DMS153 treated with DMSO at 0.1 percent for 48 hours (cell line): ENCODE data around the gene XYLT2.
A peak's percentile ranks its signal among the peaks of the same experiment; 100 is the strongest.

Source experiments
- DNase-seq: peaks from one replicate; lab custom pipeline; 2025; ENCODE audit not compliant: unreplicated experiment; lab: John Stamatoyannopoulos, UW

XYLT2 gene

DNA sequence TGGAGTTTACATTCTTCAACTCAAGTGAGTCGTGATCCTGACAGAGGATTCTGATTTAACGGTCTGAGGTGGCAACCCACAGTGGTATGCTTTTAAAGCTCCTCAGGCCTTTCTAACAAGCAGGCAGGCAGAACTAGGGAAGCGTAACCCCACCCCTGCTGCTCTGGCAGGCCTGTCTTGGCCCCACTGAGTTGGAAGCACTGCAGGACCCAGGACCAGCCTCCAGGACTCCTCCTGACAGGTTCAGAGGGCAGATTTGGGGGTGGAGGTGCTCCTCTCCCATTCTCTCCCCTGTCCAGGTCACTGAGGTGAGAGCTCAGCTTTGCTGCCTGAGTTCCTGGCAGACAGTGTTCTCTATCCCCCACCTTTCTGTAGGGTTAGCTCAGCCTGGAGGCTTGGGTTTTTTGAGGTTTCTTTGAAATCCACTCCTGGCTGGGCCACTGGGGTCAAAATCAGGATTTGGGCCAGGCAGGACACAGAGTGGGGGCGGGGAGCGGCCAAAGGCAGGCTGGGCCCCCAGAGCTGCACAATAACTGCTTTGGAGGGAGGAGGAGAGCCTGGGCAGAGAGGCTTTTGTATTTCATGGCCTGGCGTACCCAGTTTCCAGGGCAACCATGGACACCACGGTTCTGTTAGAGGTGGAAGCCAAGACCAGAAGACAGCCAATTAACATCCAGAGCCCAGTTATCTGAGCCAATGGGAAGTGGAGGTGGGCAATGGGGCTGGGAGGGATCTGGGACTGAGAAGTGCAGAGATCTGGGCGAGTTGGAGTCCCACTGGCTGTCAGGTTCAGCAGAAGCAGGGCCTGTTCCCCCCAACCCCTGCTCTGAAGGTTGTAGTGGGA lies 17.5 kb downstream of the XYLT2 start:
- no peak for DNase-seq

DNA sequence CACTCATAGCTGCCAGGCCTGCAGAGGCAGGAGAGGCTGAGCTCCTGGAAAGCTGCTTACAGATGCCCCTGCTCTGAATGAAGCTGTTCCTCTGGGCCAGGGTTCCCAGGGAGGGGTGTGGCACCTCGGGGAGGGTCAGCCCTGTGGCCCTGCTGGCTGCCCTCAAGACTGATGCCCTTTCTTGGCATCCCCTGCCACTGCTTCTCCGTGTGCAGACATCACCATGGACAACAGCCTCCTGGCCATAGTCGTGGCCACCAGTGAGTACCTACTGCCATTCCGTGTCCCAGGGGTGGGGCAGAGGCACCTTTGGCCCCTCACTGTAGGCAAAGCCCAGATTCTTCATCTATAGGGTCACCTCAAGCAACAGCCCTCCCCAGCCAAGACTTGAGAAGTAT lies 18.1 kb downstream of the XYLT2 start:
- no peak for DNase-seq

DNA sequence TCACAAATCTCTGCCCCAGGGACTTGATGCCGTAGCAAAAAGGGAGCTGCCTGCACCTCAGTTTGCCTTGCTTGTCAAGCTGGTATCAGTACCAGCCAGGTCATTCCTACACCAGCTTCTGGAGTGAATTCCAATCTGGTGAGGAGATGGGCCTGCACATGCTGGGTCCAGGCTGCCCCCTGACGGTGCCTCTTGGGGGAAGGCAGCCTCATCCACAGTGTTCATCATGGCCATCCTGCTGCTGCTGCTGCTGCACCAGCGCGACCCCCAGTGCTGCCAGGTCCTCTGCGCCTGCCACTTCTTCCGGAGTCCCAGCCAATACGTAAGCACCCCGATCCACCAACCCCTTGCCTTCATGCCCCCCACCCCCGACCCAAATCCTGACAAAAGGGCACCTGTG lies 18.8 kb downstream of the XYLT2 start:
- no peak for DNase-seq

DNA sequence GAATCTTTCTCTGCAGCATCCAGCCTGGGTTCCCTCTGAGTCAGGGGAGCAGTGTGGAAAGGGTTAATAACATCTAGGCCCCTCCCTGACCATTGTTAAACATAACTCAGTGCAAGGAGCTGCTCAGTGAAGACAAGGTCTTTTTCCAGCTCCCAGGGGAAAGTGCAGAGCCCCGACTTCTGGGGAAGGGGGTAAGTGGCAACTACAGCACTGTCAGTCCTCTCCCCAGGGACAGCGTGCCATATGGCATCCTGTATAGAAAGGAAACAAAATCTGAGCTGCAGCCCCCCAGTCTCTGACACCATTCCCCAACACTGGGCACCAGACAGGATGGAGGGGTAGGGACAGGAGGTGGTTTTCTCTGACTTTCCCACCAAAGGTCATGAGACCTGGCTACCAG lies 19.2 kb downstream of the XYLT2 start:
- no peak for DNase-seq

DNA sequence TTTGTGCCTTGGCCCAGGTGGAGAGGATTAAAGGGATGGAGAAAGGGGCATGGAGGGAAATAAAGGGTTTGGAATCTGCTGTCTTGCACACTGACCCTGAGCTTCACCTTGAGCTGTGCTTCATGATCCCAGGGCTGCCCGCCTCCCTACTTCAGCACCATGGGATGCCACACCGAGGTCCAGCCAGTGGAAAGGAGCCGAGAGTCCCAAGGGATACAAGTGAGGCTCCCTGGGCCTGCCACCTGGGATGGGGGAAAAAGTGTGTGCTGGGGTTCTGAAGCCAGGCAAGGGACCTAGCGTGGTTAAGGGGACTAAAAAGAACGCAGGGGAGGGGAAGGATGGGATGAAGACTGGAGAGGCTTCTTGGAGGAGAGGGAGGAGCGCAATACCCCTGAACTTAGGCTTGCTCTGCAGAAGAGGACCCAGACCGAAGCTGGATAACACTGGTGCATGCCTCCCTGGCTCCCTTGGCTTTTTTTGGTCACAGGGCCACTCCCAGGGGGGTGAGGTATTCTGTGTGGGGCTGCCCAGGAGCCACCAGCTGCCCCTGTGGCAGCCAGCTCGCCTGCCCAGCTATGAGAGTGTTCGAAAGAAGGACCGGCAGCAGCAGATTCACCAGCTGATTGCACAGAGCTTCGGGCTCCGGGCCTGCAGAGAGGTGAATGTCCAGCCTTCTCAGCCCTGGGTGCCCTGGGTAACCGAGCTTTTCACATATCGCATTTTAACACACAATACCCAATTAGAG lies 19.9 kb downstream of the XYLT2 start:
- DNase-seq, result no peak

DNA sequence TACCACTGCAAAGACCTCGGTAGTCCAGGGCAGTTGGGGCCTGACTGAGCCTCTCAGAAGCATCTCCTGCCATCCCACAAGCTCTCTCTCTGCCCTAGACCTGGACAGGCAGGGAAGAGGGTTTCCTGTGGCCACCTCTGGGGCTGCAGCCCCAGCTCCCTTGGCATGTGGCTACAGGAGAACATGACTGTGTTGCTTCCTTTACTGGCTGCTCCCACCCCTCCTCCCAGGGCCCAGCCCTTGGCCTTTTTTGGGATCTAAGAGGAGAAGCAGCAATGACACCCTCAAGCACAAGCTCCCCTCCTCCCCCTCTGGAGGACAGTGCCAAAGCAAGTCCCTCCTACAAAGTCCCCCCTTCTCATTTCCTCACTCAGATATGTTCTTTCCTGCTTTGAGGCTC lies 21.5 kb downstream of the XYLT2 start:
- no peak for DNase-seq

DNA sequence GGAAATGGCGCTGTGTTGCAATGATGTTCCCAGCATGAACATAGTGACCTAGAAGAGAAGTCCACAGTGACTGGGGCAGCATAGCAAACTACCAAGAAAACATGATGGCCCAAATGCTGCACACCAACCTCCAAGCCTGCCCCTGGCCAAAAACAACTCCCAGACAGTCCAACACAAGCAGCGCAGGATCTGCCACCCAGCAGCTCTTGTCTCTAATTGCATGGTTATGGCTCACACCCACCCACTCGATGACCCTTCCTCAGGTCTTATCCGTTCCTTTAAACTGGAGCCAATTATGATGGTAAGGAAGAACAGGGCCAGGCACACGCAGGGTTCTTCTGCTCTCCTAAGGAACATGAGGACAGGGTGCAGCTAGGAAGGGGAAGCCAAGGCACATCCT lies 24.1 kb downstream of the XYLT2 start:
- no peak for DNase-seq

DNA sequence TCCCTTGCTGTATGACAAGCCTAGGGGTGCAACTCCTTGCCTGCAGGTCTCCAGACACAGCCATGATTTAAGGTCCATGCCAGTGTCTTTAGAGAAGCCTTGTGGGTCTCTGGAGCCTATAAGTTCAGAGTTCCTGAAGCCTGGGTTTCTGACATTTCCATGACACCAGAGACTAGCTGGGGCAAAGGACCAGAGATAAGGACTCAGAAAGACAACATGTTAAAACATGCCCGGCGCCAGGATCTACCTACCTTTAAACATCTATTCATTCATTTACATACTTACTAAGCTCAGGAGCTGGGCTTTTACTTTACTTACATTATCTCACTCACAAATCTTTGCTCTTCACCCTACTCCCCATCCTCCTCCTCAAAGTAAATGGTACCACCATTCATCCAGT lies 25.6 kb downstream of the XYLT2 start:
- DNase-seq, result no peak

DNA sequence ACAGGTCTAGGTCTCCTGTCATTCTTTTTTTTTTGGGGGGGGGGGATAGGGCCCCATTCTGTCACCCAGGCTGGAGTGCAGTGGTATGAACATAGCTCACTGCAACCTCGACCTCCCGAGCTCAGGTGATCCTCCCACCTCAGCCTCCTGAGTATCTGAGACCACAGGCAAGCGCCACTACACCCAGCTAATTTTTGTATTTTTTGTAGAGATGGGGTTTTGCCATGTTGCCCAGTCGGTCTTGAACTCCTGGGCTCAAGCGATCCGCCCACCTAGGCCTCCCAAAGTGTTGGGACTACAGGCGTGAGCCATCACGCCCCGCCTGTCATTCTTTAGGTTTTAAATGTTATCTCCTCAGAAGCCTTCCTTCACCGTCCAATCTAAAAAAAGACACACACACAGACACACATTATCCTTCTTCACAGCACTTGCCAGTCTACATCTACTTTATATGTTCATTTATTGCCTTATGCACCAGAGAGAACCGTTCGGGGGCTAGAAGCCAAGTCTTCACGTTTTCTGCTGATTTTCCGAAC lies 26.4 kb downstream of the XYLT2 start:
- DNase-seq, result no peak

DNA sequence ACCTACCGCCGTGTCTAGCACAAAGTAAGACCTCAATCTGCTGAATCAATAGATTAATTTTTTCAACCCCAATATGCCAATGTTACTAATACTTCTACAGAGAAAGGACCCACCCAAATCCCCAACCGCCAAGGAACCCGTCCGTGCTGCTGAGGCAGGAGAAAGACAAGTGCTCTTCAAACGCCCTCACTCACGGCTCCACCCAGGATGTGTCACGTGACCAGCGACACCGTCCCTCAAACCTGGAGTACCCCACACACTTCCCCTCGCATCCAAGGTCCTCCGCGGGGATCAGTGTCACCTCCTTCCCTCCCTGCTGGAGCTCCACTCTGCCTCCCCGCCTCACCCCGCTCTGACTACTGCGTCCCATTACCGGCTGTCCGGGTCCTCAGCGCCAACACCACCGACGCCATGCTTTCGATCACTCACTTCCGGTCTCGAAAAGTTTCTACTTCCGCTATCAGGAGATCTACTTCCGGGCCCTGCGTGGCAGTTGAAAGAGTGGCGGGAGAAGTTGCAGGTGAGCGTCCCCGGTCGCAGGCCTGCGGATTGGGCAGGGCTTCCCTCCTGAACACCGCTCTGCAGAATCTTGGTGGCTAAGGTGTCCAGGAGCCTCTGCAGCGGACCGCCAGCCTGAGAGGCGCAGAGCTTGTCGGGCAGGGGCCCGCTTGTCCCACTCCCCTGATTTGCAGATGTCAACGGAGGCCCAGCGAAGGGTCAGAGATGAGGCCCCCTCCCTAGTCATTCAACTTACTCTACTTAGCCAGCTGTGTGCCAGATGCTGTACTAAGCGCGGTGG lies 27.0 kb downstream of the XYLT2 start, which contains the start of the genes EME1 and MRPL27:
Gene EME1 (plus strand): TSS at position 472 of the 799 bp plus-strand sequence. CDS start 1,980 bp downstream, outside the sequence.
Gene MRPL27 (minus strand): TSS at position 427 of the 799 bp plus-strand sequence. CDS start 14 bp downstream, at position 413.
- peak; percentile 90 for DNase-seq

DNA sequence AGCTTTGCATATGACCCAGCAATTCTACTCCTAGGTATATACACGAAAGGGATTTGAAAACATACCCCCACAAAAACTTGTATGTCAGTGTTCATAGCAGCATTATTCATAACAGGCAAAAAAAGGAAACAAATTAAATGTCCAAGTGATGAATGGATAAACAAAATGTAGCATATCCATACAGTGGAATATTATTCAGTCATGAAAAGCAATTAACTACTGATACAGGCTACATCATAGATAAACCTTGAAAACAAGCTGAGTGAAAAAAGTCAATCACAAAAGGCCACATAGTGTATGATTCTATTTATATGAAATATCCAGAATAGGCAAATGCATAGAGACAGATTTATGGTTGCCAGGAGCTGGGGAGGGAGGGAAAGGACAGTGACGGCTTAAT lies 27.8 kb downstream of the XYLT2 start:
- no peak for DNase-seq

DNA sequence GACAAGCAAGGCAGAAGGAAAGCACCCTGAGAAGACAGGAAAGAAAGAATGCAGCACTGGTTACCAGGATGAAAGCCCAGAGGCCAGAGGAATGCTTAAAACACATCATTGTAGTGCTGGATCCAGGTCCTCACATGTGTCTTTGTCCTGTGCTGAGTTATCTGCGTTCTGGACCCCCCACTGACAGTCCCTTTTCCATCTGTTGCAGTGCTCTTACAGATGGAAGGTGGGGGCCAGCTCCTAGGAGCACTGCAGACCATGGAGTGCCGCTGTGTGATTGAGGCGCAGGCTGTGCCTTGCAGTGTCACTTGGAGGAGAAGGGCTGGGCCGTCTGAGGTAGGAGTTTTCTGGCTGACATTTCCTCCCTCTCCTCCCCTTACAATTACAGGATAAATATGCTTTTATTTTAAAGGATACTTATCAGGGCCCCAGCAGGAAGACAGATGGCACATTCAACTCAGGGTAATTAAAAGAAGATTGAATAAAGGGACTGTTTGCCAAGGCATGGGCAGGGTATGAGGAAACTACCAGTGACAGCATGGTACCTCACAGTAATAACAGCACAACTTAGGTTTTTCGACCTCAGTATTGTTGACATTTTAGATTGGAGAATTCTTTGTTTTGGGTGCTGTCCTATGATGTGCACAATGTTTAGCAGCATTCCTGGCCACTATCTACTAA lies 30.1 kb downstream of the XYLT2 start:
- no peak for DNase-seq

DNA sequence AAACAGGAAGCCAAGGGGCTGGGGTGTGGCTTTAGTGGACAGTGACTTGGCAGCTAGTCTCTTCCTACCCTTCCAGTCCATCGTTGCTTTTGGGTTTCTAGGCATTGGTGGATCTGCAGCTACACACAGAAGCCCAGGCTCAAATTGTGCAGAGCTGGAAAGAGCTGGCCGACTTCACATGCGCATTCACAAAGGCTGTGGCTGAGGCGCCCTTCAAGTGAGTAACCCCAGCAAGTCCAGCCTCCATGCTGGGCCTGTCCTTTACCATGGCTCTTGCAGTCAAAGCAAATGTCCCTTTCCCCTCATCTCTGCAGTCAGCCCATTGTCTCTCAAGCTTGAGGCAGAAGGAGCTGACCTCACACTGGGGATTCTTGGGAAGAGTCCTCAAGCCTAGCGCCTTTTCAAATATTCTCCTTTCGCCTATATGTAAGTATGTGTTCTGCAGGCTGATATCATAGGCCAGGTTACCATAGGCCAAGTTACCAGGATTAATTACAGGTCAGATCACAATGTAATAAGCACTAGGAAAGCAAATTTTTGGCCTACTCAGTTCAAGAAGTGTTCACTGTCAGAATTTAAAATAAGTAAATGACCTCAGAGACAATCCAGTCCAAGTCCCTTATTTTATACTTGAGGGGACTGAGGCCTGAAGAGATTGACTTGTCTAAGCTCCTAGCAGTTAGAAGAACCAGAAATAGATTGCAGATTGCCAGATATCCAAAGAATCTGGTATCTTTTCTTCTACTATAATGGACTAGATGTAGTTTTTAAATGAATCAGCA lies 33.6 kb downstream of the XYLT2 start:
- DNase-seq, result no peak

DNA sequence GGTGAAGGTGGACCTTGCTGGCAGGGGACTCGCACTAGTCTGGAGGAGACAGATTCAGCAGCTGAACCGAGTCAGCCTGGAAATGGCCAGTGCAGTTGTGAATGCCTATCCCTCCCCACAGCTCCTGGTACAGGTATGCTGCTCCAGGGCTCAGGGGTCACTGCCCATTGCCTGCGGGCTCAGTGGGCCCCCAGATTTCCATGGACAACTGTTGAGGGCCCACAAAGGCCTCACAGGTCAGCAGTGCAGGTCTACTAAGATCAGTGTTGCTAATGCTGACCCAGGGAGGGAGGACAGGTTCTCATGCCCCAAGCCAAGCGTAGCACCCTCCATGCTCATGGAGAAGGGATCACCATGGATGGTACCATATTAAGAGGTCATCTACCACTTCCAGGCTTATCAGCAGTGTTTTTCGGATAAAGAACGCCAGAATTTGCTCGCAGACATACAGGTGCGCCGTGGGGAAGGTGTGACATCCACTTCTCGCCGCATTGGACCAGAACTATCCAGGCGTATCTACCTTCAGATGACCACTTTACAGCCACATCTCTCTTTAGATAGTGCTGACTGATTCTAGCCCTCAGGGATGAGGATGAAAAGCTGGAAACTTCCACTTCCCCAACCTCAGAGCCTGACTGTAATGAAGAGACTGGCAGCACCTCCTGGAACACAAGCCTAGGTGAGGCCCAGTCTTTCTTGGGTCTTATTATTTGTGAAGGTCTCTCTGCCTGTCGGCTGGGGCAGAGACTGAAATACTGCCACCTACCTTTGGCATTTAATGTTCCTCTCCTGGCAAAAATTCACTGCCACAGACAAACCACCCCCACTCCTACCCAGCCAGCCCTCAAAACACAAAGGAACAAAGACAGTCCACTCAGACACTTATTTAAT lies 34.7 kb downstream of the XYLT2 start:
- no peak for DNase-seq

DNA sequence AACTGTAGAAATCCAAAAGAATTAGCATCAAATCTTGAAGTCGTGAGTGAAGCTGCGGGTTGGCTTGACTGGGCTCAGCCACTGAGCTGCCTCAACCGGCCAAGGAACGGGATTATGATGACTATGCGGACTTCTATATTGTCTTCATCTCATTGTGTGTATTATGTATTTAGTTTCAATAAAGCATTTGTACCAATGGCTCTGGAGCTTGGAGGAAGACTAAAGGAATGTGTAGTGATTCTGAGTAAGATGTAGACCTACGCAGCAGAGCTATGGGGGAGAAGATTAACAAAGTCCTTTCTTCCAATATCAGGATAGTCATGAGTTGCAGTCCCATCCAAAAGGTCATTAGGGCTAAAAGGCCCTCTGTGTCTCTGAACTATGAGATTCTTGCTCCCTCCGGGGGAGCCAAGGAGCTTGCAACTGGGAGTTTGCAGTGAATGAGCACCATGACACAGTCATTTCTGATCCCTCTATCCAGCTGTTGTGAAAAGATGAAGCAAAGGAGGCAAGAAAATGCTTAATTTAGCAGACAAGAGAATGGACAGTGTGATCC lies 35.4 kb downstream of the XYLT2 start:
- no peak for DNase-seq

DNA sequence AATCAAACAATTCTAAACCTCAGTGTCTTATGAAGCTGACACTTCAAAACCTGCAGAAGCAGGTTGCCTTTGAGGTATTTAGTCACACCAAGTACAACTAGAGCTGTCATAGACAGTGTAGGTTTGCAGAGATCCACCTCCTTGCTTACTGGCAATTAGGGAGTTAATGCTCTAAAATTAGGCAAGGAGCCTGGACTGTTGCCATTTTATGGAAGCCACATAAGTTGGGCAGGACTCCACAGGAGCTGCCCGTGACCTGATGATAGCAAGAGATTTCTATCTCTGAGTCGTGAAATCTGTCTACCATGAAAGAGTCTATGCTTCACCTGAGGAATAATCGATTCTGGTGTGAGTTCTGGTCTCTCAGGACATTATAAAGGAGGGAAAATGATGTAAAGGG lies 36.0 kb downstream of the XYLT2 start:
- no peak for DNase-seq

DNA sequence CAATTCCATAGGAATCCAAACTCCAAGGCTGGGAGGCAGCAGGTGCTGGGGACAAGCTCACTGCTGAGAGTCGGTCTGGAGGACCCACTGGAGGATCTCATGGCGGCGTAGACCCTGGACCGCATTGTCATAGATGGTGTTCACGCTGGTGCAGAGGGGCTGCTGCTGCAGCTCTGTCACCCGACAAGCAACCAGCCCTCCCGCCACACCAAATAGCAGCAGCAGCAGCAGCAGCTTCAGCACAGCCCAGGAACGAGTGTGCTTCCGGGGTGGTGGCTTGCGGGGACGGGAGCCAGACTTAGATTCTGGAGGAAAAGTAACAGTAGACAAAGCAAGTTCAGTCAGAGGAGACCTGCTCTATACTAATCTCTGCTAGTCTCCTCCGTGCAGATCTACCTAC lies 37.0 kb downstream of the XYLT2 start:
- no peak for DNase-seq

DNA sequence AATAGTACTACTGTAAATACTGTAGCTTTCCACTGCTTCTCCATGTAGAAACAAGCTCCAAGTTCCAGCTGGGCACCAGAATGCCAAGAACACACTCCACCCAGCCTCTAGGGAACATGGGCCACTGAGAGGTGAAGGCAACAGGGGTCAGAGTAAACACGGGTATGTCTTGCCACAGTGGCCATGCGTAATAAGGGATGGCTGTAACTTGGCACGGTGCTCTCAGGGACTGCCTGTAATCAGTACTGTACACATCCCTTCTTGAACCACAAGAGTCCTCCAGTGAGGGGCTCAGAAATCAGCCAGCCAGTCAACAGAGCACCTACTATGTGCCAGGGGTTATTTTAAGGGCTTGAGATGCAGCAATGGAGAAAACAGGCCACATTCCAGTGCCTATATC lies 40.6 kb downstream of the XYLT2 start:
- DNase-seq, result no peak

DNA sequence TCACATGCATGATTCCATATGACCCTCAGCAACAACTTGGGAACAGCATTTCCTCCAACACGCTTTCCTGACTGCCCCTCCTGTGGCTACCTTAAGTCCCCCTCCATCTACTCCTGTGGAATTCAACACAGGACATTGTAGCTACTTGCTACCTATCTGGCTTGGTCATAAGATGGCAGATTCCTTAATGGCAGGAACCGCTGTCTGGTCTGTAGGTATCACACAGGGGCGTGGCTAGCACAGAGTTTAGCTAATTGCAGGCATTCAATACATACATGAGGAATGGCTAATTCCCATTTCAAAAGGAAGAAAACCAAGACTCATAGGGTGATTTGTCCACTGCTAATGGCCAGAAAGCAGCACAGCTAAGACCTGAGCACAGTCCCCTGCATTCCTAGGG lies 42.8 kb downstream of the XYLT2 start:
- DNase-seq, result no peak
